ENCODE results near the gene SRSF1.

SRSF1 gene

GRCh38 chr17:58001461-58002124, 5.5 kb downstream of the SRSF1 start:
- 90 to 100% methylated on average over 1 of the region's 1 CpG for WGBS, 2 experiments

DNA sequence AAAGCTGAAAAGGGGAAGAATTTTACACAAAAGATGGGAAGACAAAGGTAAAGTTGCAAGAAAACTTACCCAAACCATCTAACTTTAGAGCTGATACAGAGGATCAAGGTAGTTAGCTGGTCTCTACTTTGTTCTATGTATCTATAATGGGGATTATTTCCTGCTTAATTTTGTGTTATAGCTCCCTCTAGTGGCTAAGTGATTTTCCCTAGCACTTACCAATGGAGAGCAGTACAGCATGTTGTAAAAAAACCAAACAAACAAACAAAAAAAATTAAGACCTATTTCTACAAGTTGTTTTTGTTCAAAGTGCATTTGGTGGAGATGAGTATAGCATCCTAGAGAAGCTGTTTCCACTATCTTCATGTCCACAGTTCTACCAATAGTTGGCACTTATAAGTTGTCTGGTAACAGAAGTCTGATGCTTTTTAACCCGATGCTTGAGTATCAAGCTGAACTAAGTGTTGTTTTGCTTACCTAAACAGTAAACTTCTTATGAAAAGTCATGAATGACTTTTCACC, 7.5 kb downstream of the SRSF1 start:
- Histone ChIP-seq H3K9me3 (ENCODE audit: control insufficient read depth, low read length) (no peaks in the 10 kb centered on the region), H3K36me3 (ENCODE audit: control insufficient read depth, insufficient read depth, low read length) (peaks cover 27% of the 10 kb centered on the region), H3K27ac (ENCODE audit: insufficient read depth, low read depth, low read length, poor library complexity, severe bottlenecking) (no peak overlapping the region), H3K4me3 (ENCODE audit: insufficient read depth, low read depth, low read length) (no peak overlapping the region), H3K27me3 (ENCODE audit: control insufficient read depth, insufficient read depth, low read length, poor library complexity, severe bottlenecking) (no peaks in the 10 kb centered on the region), H3K4me1 (ENCODE audit: control insufficient read depth, insufficient read depth, low read length) (peaks cover 21% of the 10 kb centered on the region)
- 94 to 100% methylated on average over 1 of the region's 1 CpG for whole genome bisulfite sequencing, 2 experiments

More at GRCh38 chr17:58001461-58002124, 5.5 kb downstream of the SRSF1 start:
- Histone ChIP-seq H3K4me1 (ENCODE audit: control insufficient read depth, insufficient read depth, low read length) (peaks cover 19% of the 10 kb centered on the region), H3K9me3 (ENCODE audit: control insufficient read depth, low read length) (no peaks in the 10 kb centered on the region), H3K36me3 (ENCODE audit: control insufficient read depth, insufficient read depth, low read length) (peaks cover 31% of the 10 kb centered on the region), H3K4me3 (ENCODE audit: insufficient read depth, low read depth, low read length) (no peak overlapping the region), H3K27me3 (ENCODE audit: control insufficient read depth, insufficient read depth, low read length, poor library complexity, severe bottlenecking) (no peaks in the 10 kb centered on the region), H3K27ac (ENCODE audit: insufficient read depth, low read depth, low read length, poor library complexity, severe bottlenecking) (no peak overlapping the region)

GRCh38 chr17:57999010-57999495, 8.0 kb downstream of the SRSF1 start:
- peaks cover 21% of the 10 kb centered on the region for H3K4me1 ChIP-seq (ENCODE audit: control insufficient read depth, insufficient read depth, low read length)

GRCh38 chr17:57997085-57997809, 9.8 kb downstream of the SRSF1 start:
- Histone ChIP-seq H3K9me3 (ENCODE audit: control insufficient read depth, low read length) (no peaks in the 10 kb centered on the region), H3K27me3 (ENCODE audit: control insufficient read depth, insufficient read depth, low read length, poor library complexity, severe bottlenecking) (no peaks in the 10 kb centered on the region), H3K27ac (ENCODE audit: insufficient read depth, low read depth, low read length, poor library complexity, severe bottlenecking) (no peak overlapping the region), H3K4me1 (ENCODE audit: control insufficient read depth, insufficient read depth, low read length) (peaks cover 26% of the 10 kb centered on the region), H3K4me3 (ENCODE audit: insufficient read depth, low read depth, low read length) (no peak overlapping the region), H3K36me3 (ENCODE audit: control insufficient read depth, insufficient read depth, low read length) (peaks cover 7% of the 10 kb centered on the region)
- WGBS, 2 experiments: 92 to 98% methylated on average over 2 to 3 of the region's 3 CpGs

More at GRCh38 chr17:57999010-57999495, 8.0 kb downstream of the SRSF1 start:
- no peaks in the 10 kb centered on the region for H3K9me3 ChIP-seq (ENCODE audit: control insufficient read depth, low read length)
- H3K36me3 ChIP-seq (ENCODE audit: control insufficient read depth, insufficient read depth, low read length): peaks cover 23% of the 10 kb centered on the region
- no peak overlapping the region for H3K4me3 ChIP-seq (ENCODE audit: insufficient read depth, low read depth, low read length)
- H3K27me3 ChIP-seq (ENCODE audit: control insufficient read depth, insufficient read depth, low read length, poor library complexity, severe bottlenecking): no peaks in the 10 kb centered on the region
- no peak overlapping the region for H3K27ac ChIP-seq (ENCODE audit: insufficient read depth, low read depth, low read length, poor library complexity, severe bottlenecking)

DNA sequence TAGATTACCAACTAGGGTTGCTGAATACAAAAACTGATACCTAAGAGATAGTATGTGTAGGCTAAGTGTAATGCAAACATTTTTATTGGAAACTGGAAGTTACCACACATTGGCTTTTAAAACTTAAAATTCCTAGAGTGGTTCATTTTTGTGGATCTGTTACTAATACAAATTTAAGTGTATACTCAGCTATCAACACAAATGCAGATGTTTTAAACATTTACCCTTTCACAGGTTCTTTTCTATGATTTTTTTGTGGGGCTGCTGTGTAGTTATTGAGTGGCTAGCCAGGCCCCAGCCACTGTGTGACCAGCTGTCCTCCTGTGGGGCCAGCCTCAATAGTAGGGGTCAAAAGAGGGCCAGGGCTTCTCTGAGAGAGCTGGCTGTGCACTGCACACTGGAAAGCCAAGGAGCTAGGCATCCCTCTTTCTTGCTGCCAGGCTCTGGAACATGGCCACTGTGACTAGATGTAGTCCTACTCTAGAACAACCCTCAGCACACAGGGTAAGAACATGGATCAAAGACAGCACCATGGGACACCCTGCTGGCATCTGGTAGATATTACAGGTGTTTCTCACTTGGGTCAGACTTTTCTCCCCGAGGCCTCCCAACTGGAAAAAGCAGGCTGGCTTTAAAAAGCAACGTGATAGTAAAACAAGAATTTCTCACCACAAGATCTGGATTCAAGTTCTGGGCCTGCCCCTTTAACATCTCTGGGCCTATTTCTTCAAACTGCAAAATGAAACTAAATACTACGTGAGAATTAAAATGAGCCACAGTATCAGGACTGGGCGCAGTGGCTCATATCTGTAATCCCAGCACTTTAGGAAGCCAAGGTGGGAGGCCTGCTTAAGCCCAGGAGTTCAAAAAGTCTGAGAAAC, 11.7 kb downstream of the SRSF1 start:
- H3K9me3 ChIP-seq (ENCODE audit: control insufficient read depth, low read length): no peaks in the 10 kb centered on the region
- H3K4me3 ChIP-seq (ENCODE audit: insufficient read depth, low read depth, low read length): no peak overlapping the region
- H3K27ac ChIP-seq (ENCODE audit: insufficient read depth, low read depth, low read length, poor library complexity, severe bottlenecking): no peak overlapping the region
- peaks cover 26% of the 10 kb centered on the region for H3K4me1 ChIP-seq (ENCODE audit: control insufficient read depth, insufficient read depth, low read length)
- WGBS, 2 experiments: 74 to 78% methylated on average over 4 of the region's 4 CpGs
- H3K27me3 ChIP-seq (ENCODE audit: control insufficient read depth, insufficient read depth, low read length, poor library complexity, severe bottlenecking): no peaks in the 10 kb centered on the region
- H3K36me3 ChIP-seq (ENCODE audit: control insufficient read depth, insufficient read depth, low read length): peaks cover 3% of the 10 kb centered on the region

DNA sequence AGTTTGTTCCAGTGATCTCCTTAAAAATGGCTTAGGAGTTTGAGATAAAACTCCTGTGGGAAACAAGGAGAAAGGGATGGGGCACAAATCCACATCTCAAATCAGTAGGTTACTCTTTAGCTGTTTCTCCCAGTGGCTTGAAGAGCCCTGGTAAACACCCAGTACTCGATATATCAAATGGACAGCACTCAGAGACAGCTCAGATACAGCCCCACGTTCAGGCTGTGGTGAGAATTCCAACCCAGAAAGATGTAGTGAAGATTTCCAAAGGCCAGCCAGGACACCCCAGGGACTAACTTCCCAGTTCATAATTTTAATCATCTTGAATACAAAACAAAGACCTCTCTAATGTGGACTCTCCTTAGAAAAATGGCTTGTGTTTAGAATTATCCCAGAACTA, 12.6 kb downstream of the SRSF1 start:
- no peaks in the 10 kb centered on the region for H3K27me3 ChIP-seq (ENCODE audit: control insufficient read depth, insufficient read depth, low read length, poor library complexity, severe bottlenecking)
- peak overlapping the region; percentile 71 for H3K27ac ChIP-seq (ENCODE audit: insufficient read depth, low read depth, low read length, poor library complexity, severe bottlenecking)
- H3K9me3 ChIP-seq (ENCODE audit: control insufficient read depth, low read length): no peaks in the 10 kb centered on the region
- H3K36me3 ChIP-seq (ENCODE audit: control insufficient read depth, insufficient read depth, low read length): peaks cover 3% of the 10 kb centered on the region
- 70 to 77% methylated on average over 2 of the region's 2 CpGs for WGBS, 2 experiments
- no peak overlapping the region for H3K4me3 ChIP-seq (ENCODE audit: insufficient read depth, low read depth, low read length)
- H3K4me1 ChIP-seq (ENCODE audit: control insufficient read depth, insufficient read depth, low read length): peaks cover 29% of the 10 kb centered on the region

DNA sequence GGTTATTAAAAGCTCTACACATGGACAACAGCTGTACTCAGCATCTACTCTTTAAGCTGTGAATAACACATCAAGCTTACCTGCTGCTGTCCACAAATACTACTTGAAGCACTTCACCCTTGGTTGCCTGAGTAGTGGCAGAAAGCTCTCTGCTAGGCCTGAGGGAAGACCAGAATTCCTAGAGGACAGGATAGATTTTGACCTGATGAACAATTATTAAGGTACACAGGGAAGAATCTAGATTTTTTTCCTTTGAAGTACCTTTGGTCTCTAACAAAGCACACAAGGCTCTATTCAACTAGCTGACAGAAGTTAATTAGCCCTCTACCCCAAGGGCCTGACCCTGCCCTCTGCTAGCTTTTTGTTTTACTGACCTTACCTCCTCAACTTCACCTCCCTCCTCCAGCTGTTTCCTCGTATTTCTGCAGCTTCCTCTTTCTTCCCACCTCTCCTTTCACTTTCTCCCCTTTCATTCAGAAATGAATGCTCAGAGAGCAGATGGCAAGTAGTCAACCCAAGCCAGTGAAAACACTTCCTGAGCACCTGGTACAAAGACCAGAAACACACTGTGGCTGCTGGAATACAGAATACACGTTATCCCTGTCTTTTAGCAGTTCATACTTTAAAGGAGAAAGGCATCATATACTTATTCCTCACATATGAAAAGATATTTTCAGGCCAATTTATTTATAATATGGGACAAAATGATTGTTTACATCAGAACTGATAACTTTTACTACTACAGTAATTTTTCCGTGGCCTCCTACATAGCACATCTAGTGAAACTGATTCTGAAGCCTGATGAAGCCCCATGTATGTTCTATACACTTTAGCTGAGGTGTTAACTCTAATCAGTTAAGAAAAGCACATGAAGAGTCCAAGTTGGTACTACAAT, 13.3 kb downstream of the SRSF1 start:
- Histone ChIP-seq H3K4me1 (ENCODE audit: control insufficient read depth, insufficient read depth, low read length) (peaks cover 32% of the 10 kb centered on the region), H3K27me3 (ENCODE audit: control insufficient read depth, insufficient read depth, low read length, poor library complexity, severe bottlenecking) (no peaks in the 10 kb centered on the region), H3K36me3 (ENCODE audit: control insufficient read depth, insufficient read depth, low read length) (peaks cover 3% of the 10 kb centered on the region), H3K4me3 (ENCODE audit: insufficient read depth, low read depth, low read length) (no peak overlapping the region), H3K9me3 (ENCODE audit: control insufficient read depth, low read length) (no peaks in the 10 kb centered on the region), H3K27ac (ENCODE audit: insufficient read depth, low read depth, low read length, poor library complexity, severe bottlenecking) (peak overlapping the region; percentile 71)
- 48 to 55% methylated on average over 3 of the region's 3 CpGs for WGBS, 2 experiments

DNA sequence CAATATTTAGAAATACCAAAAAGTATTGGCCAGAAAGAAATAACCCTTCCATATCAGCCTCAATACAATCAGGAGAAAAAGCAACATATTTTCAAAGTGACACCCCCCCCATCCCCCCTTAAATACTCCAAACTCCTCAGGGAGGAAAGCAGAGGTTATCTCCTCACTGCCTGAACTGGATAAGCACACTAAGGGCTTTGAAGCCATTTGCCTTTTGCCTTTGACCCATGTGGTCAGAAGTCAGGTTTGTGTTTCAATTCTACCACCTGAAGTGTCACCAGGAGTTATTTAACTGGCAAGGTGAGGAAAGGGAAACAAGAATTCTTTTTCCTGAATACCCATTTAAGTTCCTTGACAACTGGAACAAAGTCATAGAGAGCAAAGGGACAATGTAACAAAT, 15.5 kb downstream of the SRSF1 start:
- no peak overlapping the region for H3K27ac ChIP-seq (ENCODE audit: insufficient read depth, low read depth, low read length, poor library complexity, severe bottlenecking)
- H3K4me3 ChIP-seq (ENCODE audit: insufficient read depth, low read depth, low read length): no peak overlapping the region
- no peaks in the 10 kb centered on the region for H3K9me3 ChIP-seq (ENCODE audit: control insufficient read depth, low read length)
- no peaks in the 10 kb centered on the region for H3K36me3 ChIP-seq (ENCODE audit: control insufficient read depth, insufficient read depth, low read length)
- H3K27me3 ChIP-seq (ENCODE audit: control insufficient read depth, insufficient read depth, low read length, poor library complexity, severe bottlenecking): no peaks in the 10 kb centered on the region
- peaks cover 35% of the 10 kb centered on the region for H3K4me1 ChIP-seq (ENCODE audit: control insufficient read depth, insufficient read depth, low read length)

DNA sequence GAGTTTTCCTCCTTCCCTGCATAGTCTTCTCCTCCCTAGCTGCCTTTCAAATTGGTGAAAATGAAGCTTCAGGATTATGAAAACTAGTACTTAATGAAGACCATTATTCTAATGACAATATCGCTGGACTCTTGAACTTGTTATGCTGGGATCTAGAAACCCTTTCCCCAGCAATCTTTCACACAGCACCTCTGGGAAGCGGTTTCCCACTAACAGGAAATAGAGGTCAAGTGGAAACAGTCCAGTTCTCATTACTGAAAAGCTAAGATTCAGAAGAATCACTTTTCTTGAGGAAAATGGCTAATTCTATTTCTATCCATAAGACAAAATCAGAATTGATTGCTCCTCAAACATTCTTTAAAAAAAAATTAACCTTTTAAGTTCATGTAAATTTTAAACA, 17.0 kb downstream of the SRSF1 start:
- Histone ChIP-seq H3K4me3 (ENCODE audit: insufficient read depth, low read depth, low read length) (no peak overlapping the region), H3K4me1 (ENCODE audit: control insufficient read depth, insufficient read depth, low read length) (peaks cover 34% of the 10 kb centered on the region), H3K36me3 (ENCODE audit: control insufficient read depth, insufficient read depth, low read length) (no peaks in the 10 kb centered on the region), H3K27ac (ENCODE audit: insufficient read depth, low read depth, low read length, poor library complexity, severe bottlenecking) (no peak overlapping the region), H3K27me3 (ENCODE audit: control insufficient read depth, insufficient read depth, low read length, poor library complexity, severe bottlenecking) (no peaks in the 10 kb centered on the region), H3K9me3 (ENCODE audit: control insufficient read depth, low read length) (no peaks in the 10 kb centered on the region)
- 93 to 97% methylated on average over 2 of the region's 2 CpGs for WGBS, 2 experiments
